IPS DF 6.9 (cell line): ENCODE measurements around the gene STXBP4.

Source experiments
- DNase-seq: peaks from one replicate; pipeline ENCODE4 v3.0.0-alpha.2; 2013; ENCODE audit warnings: low read depth, low spot score
- H3K27ac ChIP-seq: one replicate; pipeline ENCODE4 v1.5.1; 2013; ENCODE audit warnings: low read length, control low read depth
- H3K27me3 ChIP-seq: 2 replicates; pipeline ENCODE4 v1.6.1; 2013; ENCODE audit warnings: mild to moderate bottlenecking, low read length; ENCODE audit not compliant: control insufficient read depth, insufficient read depth
- H3K36me3 ChIP-seq: 2 replicates; pipeline ENCODE4 v1.6.1; 2013; ENCODE audit warnings: low read length; ENCODE audit not compliant: control insufficient read depth, insufficient read depth
- H3K4me1 ChIP-seq: 2 replicates; pipeline ENCODE4 v1.6.1; 2013; ENCODE audit warnings: low read length; ENCODE audit not compliant: control insufficient read depth, insufficient read depth
- H3K4me3 ChIP-seq: 2 replicates; pipeline ENCODE4 v1.5.1; 2013; ENCODE audit warnings: mild to moderate bottlenecking, low read length
- H3K9me3 ChIP-seq: 2 replicates; pipeline ENCODE4 v1.6.1; 2013; ENCODE audit warnings: low read length, inconsistent platforms; ENCODE audit not compliant: control insufficient read depth, insufficient read depth
- WGBS: extraction: QIAGEN DNeasy Blood & Tissue Kit; methylation state at CpG from one replicate; pipeline ENCODE4 v1.1.7; 2013; ENCODE audit warnings: mixed read lengths, missing lambda C conversion rate; ENCODE audit not compliant: insufficient read length, insufficient coverage; 5-methylcytosine and 5-hydroxymethylcytosine counted together

STXBP4 gene

GRCh38 chr17:54968262-54968987 lies at the start of gene STXBP4, which contains the start of gene COX11:
Gene STXBP4 (plus strand): TSS chr17:54968765. CDS start chr17:54986220, 17,455 bp downstream.
Gene COX11 (minus strand): TSS chr17:54968654. CDS start chr17:54968646, 8 bp downstream.
- no peaks in the 10 kb centered on the region for H3K36me3 ChIP-seq
- WGBS: no CpG with 5 or more reads among the region's 57 CpGs
- no peaks in the 10 kb centered on the region for H3K4me1 ChIP-seq
- peak within 1 kb of the TSS; percentile 81 for H3K4me3 ChIP-seq
- H3K27me3 ChIP-seq: no peaks in the 10 kb centered on the region
- no peak within 1 kb of the TSS for H3K27ac ChIP-seq
- no peaks in the 10 kb centered on the region for H3K9me3 ChIP-seq
- DNase-seq: peak; percentile 93

GRCh38 chr17:54919425-54919824 lies 49.1 kb upstream of the STXBP4 start:
- H3K36me3 ChIP-seq: peaks cover 7% of the 10 kb centered on the region; the same call in 1 of the 2 replicates
- H3K27ac ChIP-seq: no peak overlapping the region

GRCh38 chr17:54920819-54921218 lies 47.7 kb upstream of the STXBP4 start:
- Histone ChIP-seq H3K4me1 (no peaks in the 10 kb centered on the region), H3K27ac (no peak overlapping the region), H3K4me3 (no peak overlapping the region), H3K36me3 (peaks cover 3% of the 10 kb centered on the region; the same call in 1 of the 2 replicates), H3K27me3 (no peaks in the 10 kb centered on the region), H3K9me3 (no peaks in the 10 kb centered on the region)
- DNase-seq: no peak
- WGBS: no CpG with 5 or more reads among the region's 6 CpGs

More at GRCh38 chr17:54919425-54919824, 49.1 kb upstream of the STXBP4 start:
- H3K27me3 ChIP-seq: no peaks in the 10 kb centered on the region
- no peaks in the 10 kb centered on the region for H3K9me3 ChIP-seq
- no peak for DNase-seq
- H3K4me1 ChIP-seq: no peaks in the 10 kb centered on the region
- no peak overlapping the region for H3K4me3 ChIP-seq

- no peaks in the 10 kb centered on the region for H3K4me1 ChIP-seq
- no peaks in the 10 kb centered on the region for H3K9me3 ChIP-seq
- no peak overlapping the region for H3K4me3 ChIP-seq
- H3K27me3 ChIP-seq: no peaks in the 10 kb centered on the region
- peaks cover 3% of the 10 kb centered on the region; the same call in 1 of the 2 replicates for H3K36me3 ChIP-seq
- H3K27ac ChIP-seq: no peak overlapping the region
- no peak for DNase-seq
- WGBS: no CpG with 5 or more reads among the region's 5 CpGs
Measured at GRCh38 chr17:54924405-54924804, 44.2 kb upstream of the STXBP4 start.

GRCh38 chr17:54927525-54927924 lies 41.0 kb upstream of the STXBP4 start:
- Histone ChIP-seq H3K36me3 (peaks cover 3% of the 10 kb centered on the region; the same call in 1 of the 2 replicates), H3K27ac (no peak overlapping the region), H3K4me1 (no peaks in the 10 kb centered on the region), H3K9me3 (no peaks in the 10 kb centered on the region), H3K27me3 (no peaks in the 10 kb centered on the region), H3K4me3 (no peak overlapping the region)
- no peak for DNase-seq
- no CpG with 5 or more reads among the region's 3 CpGs for WGBS

- Histone ChIP-seq H3K36me3 (peaks cover 23% of the 10 kb centered on the region; the same call in 1 of the 2 replicates), H3K4me1 (no peaks in the 10 kb centered on the region), H3K27ac (no peak overlapping the region), H3K9me3 (no peaks in the 10 kb centered on the region), H3K27me3 (no peaks in the 10 kb centered on the region), H3K4me3 (no peak overlapping the region)
- WGBS: no CpG with 5 or more reads among the region's 1 CpG
- DNase-seq: no peak
Measured at GRCh38 chr17:54932711-54933110, 35.9 kb upstream of the STXBP4 start.

- no peaks in the 10 kb centered on the region for H3K4me1 ChIP-seq
- H3K4me3 ChIP-seq: no peak overlapping the region
- WGBS: no CpG with 5 or more reads among the region's 3 CpGs
- H3K36me3 ChIP-seq: peaks cover 23% of the 10 kb centered on the region; the same call in 1 of the 2 replicates
- DNase-seq: no peak
- no peaks in the 10 kb centered on the region for H3K27me3 ChIP-seq
- H3K9me3 ChIP-seq: no peaks in the 10 kb centered on the region
- no peak overlapping the region for H3K27ac ChIP-seq
Measured at GRCh38 chr17:54933921-54934320, 34.6 kb upstream of the STXBP4 start.

GRCh38 chr17:54935471-54935870 lies 33.1 kb upstream of the STXBP4 start:
- no peak overlapping the region for H3K4me3 ChIP-seq
- no peak for DNase-seq
- H3K4me1 ChIP-seq: no peaks in the 10 kb centered on the region
- no peaks in the 10 kb centered on the region for H3K27me3 ChIP-seq
- no CpG with 5 or more reads among the region's 5 CpGs for WGBS
- H3K36me3 ChIP-seq: peaks cover 29% of the 10 kb centered on the region; the same call in 1 of the 2 replicates
- no peak overlapping the region for H3K27ac ChIP-seq
- H3K9me3 ChIP-seq: no peaks in the 10 kb centered on the region

GRCh38 chr17:54937018-54937417 lies 31.5 kb upstream of the STXBP4 start:
- Histone ChIP-seq H3K27ac (no peak overlapping the region), H3K27me3 (no peaks in the 10 kb centered on the region), H3K4me1 (no peaks in the 10 kb centered on the region), H3K36me3 (peaks cover 29% of the 10 kb centered on the region; the same call in 1 of the 2 replicates), H3K4me3 (no peak overlapping the region), H3K9me3 (no peaks in the 10 kb centered on the region)
- no CpG with 5 or more reads among the region's 5 CpGs for WGBS
- no peak for DNase-seq

- Histone ChIP-seq H3K4me3 (no peak overlapping the region), H3K4me1 (no peaks in the 10 kb centered on the region), H3K9me3 (no peaks in the 10 kb centered on the region), H3K27me3 (no peaks in the 10 kb centered on the region), H3K27ac (no peak overlapping the region), H3K36me3 (peaks cover 29% of the 10 kb centered on the region; the same call in 1 of the 2 replicates)
- no CpG with 5 or more reads among the region's 1 CpG for WGBS
- DNase-seq: no peak
Measured at GRCh38 chr17:54937426-54937825, 31.1 kb upstream of the STXBP4 start.

- no peaks in the 10 kb centered on the region for H3K9me3 ChIP-seq
- no CpG with 5 or more reads among the region's 1 CpG for WGBS
- H3K27ac ChIP-seq: no peak overlapping the region
- no peak overlapping the region for H3K4me3 ChIP-seq
- H3K36me3 ChIP-seq: peaks cover 13% of the 10 kb centered on the region; the same call in 1 of the 2 replicates
- no peaks in the 10 kb centered on the region for H3K4me1 ChIP-seq
- H3K27me3 ChIP-seq: no peaks in the 10 kb centered on the region
- no peak for DNase-seq
Measured at GRCh38 chr17:54941285-54941684, 27.3 kb upstream of the STXBP4 start.
